Medulla oblongata (tissue), 1 donor: Measurements from ENCODE around the gene ACOT11.
"Not testable (repeated sequence)": the region's sequence is repeated elsewhere in the genome, so short reads cannot be mapped to it uniquely, and the experiment has no call there.

ENCODE experiments used
- DNase-seq: peaks from one replicate; pipeline ENCODE4 v3.0.0-alpha.2; 2015; ENCODE audit errors: extremely low spot score

Gene ACOT11

DNA sequence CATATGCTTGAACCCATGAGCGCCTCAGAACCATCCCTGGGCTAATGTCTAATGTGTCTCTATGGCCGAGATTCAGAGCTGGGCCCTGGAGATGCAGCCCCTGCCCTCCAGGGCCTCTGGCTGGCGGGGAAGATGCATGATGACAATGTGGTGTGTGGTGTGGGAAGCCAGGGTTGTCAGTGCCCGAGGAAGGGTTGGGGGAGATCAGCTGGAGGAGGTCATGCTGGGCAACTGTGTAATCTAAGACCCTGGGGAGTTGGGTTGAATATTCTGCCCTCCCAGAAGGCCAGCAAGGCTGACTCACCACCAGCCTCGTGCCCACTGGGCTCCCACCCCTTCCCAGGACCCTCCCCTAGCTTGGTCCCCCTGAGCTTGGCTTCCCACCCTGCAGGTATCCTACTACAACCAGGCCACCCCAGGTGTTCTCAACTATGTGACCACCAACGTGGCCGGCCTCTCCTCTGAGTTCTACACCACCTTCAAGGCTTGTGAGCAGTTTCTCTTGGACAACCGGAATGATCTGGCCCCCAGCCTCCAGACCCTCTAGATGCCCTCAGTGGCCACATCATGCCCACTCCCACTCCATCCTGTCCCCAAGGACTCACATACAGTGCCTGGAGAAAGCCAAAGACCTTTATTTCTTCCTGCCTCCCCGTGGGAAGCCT is 60.7 kb downstream of the ACOT11 start:
- DNase-seq, result no peak

DNA sequence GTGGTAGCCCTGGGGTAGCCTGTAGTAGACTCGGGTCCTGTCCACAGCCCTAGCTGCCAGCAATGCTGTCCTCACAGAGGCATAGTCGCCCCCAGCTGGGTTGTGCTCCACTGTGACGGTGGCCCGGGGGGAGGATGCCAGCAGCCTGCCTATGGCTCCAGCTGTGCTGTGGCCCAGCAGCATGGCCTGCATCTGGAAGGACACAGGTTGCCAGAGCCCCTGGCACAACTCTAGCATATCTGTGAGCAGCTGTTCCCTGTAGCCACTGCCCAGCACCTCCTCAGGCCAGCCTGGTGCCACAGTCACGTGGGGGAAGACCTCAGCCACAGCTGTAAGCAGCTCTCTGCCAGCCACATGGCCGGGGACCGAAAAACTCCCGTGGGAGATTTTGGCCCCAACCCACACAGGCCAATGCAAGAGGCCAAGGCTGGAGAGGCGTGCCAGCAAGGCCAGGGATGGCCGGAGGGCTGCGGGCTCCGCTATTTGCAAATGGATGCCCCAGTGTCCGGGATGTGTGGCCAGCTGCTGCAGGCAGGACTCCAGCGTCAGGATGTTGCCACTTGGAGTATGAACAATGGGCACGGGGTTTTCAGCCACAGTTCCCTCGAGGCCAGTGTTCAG is 61.4 kb downstream of the ACOT11 start:
- peak; percentile 18 for DNase-seq

DNA sequence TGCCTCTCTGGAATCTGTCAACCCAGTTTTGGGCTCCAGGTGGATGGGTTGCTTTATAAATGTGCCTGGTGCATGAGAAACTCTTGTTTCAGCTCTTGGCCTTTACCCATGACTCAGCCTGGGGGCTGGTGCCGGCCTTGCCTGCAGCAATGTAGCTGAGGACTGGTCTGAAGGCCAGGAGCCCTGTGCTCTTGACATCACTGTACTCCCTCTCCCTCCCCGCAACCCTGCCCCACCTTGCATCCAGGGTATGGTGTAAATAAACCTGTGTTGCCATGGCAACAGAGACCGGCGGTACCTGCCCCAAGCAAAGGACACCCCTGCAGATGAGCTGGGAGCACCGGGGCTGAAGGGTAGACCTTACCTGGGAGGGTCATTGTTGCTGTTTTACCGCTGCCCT is 62.0 kb downstream of the ACOT11 start:
- no peak for DNase-seq

DNA sequence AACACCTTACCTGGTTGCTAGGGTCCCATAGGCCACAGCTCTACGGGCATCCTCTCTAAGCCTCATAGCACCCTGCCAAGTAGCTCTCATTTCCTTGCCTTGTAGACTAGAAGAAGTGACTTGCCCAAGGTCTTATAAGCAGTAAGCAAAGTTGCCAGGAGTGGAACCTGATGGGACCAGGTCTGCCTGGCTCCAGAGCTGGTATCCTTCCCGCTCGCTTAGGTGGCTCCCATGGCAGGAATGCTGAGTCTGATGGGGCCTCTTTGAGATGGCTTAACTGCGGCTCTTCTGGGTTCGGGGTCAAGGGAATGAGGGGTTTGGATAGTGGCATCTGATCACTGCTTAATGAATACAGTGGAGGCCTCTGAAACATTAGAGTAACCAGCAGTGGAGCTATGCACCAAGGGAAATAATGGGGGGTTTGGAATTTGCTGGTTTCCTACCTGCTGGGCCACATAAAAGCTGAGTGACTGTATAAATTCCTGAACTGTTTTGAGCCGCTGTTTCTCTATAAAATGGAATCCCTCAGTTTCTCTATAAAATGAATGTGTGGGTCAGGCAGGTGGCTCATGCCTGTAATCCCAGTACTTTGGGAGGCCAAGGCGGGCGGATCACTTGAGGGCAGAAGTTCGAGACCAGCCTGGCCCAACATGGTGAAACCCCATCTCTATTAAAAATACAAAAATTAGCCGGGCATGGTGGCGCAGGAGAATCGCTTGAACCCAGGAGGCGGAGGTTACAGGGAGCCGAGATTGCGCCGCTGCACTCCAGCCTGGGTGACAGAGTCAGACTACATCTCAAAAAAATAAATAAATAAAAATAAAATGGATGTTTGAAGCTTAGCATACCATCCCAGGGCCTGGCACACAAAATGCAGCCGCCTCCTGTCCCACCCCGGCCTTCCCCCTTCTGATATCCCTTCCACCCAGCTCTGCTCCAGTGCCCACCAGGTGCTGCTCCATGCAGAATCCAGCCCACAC is 62.9 kb downstream of the ACOT11 start:
- DNase-seq, result no peak

DNA sequence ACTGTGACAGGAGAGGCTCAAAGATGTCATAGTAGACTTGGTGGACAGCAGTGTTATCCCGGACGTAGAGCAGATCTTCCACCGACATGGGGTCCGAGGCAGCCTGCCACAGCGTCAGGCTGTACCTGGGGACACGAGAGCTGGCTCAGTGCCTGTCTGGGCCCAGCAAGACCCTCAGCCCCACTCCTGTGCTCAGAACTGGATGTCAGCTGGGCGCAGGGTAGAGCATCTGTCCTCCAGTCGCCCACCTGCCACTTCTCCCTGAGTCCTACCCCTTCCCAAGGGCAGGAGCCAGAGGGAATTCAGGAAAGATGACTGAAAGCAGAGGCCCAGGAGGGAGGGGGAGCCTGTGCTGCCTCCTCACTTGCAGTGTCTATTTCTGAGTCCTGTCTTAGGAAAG is 63.6 kb downstream of the ACOT11 start:
- DNase-seq, result no peak

DNA sequence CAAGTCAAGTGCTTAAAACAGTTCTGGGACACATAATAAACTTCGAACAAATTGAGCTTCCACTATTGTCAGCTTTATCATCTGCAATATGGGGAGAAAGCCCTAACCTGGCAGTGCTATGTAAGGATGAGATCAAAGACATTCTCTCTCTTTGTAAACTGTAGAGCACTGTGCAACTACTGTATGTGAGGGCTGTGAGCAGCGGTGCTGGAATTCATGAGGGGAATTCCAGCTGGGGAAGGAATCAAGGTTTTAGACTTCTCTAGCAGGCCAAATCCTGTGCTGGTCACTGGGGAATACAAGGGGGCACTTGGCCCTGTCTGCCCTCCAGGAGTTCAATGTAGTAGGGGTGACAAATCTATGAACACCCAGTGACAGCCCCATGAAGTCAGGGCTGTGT is 66.0 kb downstream of the ACOT11 start:
- DNase-seq, result no peak

DNA sequence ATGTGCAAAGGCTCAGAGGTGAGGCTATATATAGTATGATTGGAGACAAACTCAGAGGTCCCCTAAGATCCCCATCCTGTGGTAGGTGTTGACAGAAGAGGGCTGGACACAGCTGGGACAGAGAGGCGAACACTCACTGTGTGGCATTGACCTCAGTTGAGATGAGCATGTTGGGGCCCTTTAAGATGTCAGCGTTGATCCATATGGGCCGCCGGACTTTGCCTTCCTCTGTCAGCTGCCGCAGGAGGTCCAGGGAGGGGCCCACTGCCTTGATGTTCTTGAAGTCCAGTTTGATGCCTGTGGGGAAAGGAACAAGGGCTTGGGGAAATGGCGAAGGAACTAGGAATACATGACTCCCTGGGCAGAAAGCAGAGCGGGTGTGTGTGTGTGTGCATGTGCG is 66.5 kb downstream of the ACOT11 start:
- no peak for DNase-seq

DNA sequence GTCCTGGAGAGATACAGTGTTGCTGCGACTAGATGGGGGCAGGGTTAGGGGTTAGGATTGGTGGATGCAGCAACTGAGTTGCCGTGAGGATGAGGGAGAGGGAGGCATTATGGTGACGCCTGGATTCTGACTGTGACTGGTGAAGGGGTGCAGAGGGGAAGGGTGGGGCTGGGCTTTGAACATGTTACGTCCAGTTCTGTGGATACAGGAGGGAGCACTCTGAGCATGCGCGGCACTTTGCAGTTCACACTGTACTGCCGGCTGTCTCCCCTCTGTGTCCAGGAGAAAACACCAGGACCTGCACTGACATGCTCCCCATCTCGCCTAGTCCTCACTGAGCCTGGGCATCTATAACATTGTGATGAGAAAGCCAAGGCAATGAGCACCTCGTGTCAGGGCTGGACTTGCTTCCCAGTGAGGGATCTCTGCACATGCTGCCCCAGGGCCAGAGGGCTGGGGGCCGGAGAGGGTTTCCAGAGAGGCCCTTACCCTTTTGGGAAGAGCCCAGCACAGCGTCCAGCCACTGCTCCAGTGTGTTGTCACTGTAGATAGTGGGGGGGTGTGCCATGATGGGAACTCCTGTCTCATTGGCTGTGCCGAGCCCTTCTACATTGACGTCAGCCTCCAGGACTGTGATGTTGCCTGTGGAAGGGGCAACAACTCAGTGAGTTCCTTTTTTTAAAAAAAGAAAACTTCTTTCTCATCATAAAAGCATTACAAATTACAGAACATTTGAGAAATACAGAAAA is 67.7 kb downstream of the ACOT11 start:
- no peak for DNase-seq

DNA sequence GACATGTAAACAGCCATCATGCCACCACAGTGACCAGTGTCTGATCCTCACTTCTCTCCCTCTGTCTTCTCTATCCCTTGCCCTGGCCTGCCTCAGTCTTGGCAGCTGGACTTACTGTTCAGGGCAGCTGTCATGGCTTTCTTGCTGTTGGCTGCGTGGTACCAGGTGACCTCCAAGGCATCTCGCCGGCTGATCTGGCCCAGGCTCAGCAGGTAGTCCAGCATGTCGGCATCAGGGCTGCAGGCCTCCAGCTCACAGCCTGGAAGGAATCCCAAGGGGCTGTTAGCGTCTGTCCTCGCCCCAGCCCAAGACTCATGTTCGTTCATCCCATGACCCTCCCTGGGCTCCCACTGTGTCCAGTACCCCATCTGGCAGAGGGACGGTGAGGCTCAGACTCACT is 71.7 kb downstream of the ACOT11 start:
- DNase-seq, result no peak

DNA sequence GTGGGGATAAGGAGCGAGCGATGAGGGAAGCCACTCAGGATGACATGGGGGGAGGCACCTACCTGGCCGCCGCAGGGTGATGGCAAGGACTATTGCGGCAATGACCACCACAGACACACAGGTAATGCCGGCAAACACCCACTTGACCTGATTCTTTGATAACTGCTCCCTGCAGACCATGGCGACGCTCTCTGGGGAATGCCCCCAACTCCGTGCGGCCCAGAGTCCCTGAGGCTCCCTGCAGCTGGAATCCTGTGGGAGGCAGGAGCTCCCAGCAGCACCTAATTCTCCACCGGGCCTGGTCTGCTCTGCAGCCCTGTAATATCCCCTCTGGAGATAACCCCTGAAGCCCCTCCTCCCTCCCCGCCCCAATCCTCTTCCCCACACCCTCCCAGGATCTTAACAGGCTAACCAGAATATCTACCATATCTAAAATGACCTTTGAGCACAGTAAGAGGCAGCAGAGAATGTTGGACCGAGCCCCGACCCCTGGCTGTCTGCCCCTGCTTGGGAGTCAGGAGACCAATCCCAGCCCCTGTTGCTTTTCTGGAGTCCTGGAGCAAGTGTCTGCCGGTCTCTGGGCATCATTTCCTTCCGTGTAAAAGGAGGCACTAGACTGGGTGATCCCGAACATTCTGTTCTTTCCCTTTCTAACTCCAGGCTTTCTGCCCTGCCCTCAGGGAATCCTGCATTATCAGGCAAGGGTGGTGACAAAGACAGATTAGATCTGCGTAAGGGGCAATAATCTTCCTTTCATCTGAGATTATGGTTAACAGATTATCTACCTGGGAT is 75.4 kb downstream of the ACOT11 start, which contains the start of gene FAM151A:
Gene FAM151A (minus strand): TSS at position 310 of the 792 bp plus-strand sequence. CDS start 130 bp downstream, at position 180.
- DNase-seq, result no peak

DNA sequence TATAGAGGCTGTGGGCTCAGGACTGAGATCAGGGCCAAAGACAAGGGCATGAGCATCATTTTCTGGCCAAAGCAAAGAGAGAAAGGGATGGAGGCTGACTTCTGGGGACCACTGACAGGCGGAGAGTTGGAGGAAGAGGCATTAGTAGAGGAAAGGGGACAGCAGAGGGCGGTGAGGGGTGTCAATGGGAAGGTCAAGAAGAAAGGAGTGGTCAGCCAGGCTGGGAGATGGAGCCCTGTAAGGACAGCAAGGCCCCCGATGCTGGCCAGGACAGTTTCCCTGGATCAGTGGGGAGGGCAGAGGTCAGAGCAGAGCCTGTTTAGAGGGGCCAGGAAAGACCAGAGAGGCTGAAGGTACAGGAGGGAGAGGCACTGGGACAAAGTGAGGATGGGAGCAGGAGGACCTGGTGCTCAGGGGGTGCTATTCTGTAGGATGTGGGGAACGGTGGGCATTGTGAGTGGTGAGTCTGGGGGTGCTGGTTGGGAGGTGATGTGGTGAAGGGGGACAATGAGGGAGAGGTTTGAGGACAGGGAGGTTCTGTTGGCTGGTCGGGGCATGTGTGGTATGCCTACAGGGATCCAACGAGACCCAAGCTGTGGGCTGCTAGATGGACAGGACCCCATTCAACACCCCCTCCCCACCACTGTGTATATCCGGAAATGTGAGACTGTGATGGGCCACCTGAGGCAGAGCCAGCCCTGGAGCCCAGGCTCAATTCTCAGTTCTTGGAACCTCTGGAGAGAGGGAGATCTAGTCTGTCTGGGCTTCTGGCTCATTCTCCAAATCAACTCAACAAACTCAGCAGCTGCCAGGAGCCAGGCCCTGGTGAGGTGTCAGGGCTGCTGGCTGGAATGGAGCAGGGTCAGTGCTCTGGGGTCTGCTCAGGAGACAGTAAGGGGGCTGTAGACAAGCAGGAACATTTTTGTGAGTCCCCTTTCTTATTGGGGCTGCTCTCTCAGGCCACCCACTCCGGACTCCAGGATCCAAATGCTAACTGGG is 76.7 kb downstream of the ACOT11 start:
- no peak for DNase-seq

DNA sequence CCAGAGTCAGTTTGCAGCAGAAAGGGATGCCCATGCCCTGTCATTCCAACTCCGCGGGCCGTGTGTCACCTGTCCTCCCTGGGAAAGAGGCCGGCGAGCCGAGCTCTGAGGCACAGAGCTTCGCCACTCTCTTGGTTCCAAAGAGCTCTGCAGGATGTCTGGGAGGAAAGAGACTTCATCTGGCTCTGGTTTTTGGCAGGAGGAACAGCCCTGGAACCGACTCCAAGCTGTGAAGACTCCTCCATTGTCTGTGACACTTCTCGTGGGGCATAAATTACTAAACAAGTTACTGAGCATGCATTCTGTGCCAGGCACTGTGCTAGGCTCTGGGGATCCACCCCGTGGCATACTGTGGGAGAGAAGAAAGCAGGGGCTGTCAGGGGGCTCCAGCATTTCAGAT is 79.2 kb downstream of the ACOT11 start:
- peak; percentile 72 for DNase-seq

DNA sequence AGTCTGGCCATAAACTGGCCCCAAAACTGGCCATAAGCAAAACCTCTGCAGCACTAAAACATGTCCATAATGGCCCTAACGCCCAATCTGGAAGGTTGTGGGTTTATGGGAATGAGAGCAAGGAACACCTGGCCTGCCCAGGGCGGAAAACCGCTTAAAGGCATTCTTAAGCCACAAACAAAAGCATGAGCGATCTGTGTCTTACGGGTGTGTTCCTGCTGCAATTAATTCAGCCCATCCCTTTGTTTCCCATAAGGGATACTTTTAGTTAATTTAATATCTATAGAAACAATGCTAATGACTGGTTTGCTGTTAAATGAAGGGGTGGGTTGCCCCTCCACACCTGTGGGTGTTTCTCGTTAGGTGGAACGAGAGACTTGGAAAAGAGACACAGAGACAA is 87.8 kb downstream of the ACOT11 start:
- DNase-seq, result not testable (repeated sequence)

DNA sequence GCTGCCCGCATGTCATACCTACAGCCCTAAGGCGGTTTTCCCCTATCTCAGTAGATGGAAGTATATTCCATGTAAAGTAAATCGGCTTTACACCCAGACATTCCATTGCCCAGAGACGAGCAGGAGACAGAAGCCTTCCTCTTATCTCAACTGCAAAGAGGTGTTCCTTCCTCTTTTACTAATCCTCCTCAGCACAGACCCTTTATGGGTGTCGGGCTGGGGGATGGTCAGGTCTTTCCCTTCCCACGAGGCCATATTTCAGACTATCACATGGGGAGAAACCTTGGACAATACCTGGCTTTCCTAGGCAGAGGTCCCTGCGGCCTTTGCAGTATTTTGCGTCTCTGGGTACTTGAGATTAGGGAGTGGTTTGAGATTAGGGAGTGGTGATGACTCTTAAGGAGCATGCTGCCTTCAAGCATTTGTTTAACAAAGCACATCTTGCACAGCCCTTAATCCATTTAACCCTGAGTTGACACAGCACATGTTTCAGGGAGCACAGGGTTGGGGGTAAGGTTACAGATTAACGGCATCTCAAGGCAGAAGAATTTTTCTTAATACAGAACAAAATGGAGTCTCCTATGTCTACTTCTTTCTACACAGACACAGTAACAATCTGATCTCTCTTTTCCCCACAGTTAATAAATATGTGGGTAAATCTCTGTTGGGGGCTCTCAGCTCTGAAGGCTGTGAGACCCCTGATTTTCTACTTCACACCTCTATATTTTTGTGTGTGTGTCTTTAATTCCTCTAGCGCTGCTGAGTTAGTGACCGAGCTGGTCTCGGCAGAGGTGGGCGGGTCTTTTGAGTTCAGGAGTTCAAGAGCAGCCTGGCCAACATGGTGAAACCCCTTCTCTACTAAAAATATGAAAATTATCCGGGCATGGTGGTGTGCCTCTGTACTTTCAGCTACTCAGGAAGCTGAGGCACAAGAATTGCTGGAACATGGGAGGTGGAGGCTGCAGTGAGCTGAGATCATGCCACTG is 88.7 kb downstream of the ACOT11 start:
- not testable (repeated sequence) for DNase-seq

DNA sequence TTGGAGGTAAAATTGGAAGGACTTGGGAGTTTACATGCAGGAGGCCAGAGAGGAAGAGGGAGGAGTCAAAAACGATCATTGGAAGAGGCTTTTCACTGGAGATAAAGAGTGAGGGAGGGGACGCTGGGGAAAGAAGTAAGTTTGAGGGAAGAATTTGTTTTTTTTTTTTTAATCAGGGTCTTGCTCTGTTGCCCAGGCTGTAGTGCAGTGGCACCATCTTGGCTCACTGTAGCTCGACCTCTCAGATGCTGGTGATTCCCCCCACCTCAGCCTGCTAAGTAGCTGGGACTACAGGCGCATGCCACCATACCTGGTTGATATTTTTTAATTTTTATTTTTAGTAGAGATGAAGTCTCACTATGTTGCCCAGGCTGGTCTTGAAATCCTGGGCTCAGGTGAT is 92.3 kb downstream of the ACOT11 start:
- DNase-seq, result no peak

DNA sequence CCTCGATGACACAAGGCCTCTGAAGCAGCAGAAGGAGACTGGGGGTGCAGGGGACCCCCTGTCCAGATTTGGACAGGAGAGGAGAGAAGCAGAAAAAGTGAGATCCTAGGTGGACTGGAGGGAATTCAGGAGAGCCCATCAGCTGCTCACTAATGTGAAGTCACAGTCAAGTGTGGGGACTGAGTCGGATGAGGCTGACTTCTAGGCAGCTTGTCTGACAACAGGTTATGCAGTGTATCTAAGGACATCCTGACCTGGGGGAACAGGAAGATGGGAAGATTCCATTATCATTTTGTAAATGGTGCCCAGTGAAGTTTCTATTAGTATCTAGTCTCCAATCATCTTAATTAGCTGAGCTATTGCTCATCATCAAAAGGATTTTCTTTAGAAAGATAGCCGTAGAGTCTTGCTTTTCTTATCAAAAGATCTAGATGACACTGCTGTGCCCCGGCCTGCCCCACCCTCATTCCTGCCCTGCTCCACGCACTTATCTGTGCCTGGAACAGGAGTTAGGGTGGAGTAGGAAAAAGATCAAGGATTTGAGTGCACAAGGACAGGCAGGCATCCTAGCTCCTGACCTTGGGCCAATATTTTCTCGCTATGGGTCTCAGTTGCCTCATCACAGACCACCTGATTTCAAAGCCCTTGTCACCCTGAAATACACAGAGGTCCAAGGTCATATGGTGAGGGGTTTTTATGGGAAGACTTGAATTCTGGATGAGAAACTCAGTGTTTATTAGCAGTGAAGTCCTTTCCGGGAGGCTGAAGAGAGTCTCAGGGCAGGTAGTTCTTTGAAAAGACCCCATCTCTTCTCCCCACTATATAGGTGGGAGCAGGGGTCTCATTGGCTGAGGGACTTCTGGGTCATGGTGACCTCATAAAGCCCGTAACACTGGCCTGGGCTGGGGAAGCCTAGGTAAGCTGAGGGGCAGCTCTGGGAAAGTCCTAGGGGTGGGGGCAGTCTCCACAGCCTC is 93.1 kb downstream of the ACOT11 start, which contains the start of gene MROH7:
Gene MROH7 (plus strand): TSS at position 924 of the 974 bp plus-strand sequence. CDS start 11,141 bp downstream, outside the sequence.
- no peak for DNase-seq

DNA sequence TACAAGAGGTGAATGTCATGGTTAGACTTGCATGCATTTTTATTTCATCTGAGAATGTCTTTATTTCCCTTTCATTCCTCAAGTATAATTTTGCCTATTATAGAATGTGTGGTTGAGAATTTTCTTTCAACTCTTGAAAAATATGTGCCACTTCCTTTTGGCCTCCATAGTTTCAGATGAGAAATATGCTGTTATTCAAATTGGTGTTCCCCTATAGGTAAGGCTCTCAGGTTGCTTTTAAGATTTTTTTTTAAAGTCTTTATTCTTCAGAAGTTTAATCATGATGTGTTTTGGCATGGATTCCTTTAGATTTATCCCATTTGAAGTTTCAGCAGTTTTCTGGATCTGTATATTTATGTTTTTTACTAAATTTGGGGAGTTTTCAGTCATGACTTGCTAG is 95.7 kb downstream of the ACOT11 start:
- DNase-seq, result no peak
